ENCODE results near the gene KLHL3. TPM values are rescaled to one million over a fixed set of nuclear protein-coding genes. Genes with fewer than 3 reads are reported as not detected.
A peak's percentile ranks its signal among the peaks of the same experiment; 100 is the strongest.

KLHL3 gene
- total and polyA plus RNA-seq, 11 donors, result 8.3 to 77.6 (median 26.1) TPM

GRCh38 chr5:137708796-137709559 is 26.9 kb downstream of the KLHL3 start:
- no peak overlapping the region for H3K27ac ChIP-seq
- peaks cover 0 to 35% (median 9%) of the 10 kb centered on the region in 9 donors for H3K36me3 ChIP-seq
- peaks cover 0 to 28% (median 3%) of the 10 kb centered on the region in 12 donors for H3K4me1 ChIP-seq
- peaks cover 0 to 17% (median 6%) of the 10 kb centered on the region in 12 donors for H3K9me3 ChIP-seq
- no peak overlapping the region for H3K4me3 ChIP-seq
- ATAC-seq (peak in 1 of 4 donors; percentile 21), DNase-seq (peak in 1 of 5 donors; percentile 30)
- no peaks in the 10 kb centered on the region for H3K27me3 ChIP-seq
- 67 to 85% (median 78%) methylated on average over 3 of the region's 3 CpGs for WGBS, 4 donors
- intact Hi-C loops (cut with DNase I), result no loop called here
- TF ChIP-seq, protein P1, sequence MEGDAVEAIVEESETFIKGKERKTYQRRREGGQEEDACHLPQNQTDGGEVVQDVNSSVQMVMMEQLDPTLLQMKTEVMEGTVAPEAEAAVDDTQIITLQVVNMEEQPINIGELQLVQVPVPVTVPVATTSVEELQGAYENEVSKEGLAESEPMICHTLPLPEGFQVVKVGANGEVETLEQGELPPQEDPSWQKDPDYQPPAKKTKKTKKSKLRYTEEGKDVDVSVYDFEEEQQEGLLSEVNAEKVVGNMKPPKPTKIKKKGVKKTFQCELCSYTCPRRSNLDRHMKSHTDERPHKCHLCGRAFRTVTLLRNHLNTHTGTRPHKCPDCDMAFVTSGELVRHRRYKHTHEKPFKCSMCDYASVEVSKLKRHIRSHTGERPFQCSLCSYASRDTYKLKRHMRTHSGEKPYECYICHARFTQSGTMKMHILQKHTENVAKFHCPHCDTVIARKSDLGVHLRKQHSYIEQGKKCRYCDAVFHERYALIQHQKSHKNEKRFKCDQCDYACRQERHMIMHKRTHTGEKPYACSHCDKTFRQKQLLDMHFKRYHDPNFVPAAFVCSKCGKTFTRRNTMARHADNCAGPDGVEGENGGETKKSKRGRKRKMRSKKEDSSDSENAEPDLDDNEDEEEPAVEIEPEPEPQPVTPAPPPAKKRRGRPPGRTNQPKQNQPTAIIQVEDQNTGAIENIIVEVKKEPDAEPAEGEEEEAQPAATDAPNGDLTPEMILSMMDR (IDR thresholded peaks at IDR 0.05), result no peak
- no peak for TF ChIP-seq POLR2A (IDR thresholded peaks at IDR 0.05)

GRCh38 chr5:137708062-137708461 is 27.8 kb downstream of the KLHL3 start:
- H3K9me3 ChIP-seq, result peaks cover 0 to 9% (median under 1%) of the 10 kb centered on the region in 12 donors
- intact Hi-C loops (cut with DNase I), result no loop called here
- no peak for TF ChIP-seq POLR2A (IDR thresholded peaks at IDR 0.05)
- TF ChIP-seq, protein P1 (IDR thresholded peaks at IDR 0.05), result no peak
- DNase-seq, result peak in 1 of 5 donors; percentile 14
- no peaks in the 10 kb centered on the region for H3K27me3 ChIP-seq
- 94 to 100% (median 99%) methylated on average over 1 of the region's 1 CpG for WGBS, 4 donors
- H3K36me3 ChIP-seq, result peaks cover 0 to 30% (median 8%) of the 10 kb centered on the region in 9 donors
- no peak overlapping the region for H3K27ac ChIP-seq
- no peak overlapping the region for H3K4me3 ChIP-seq
- ATAC-seq, result peak in 3 of 4 donors; percentile 57 to 80 (median 60)
- H3K4me1 ChIP-seq, result peaks cover 0 to 28% (median 3%) of the 10 kb centered on the region in 12 donors

GRCh38 chr5:137706841-137707240 is 29.0 kb downstream of the KLHL3 start:
- intact Hi-C loops (cut with DNase I), result no loop called here
- H3K36me3 ChIP-seq, result peaks cover 0 to 37% (median 8%) of the 10 kb centered on the region in 9 donors
- DNase-seq (no peak), ATAC-seq (no peak)
- WGBS, 4 donors, result 66 to 83% (median 78%) methylated on average over 2 of the region's 2 CpGs
- no peaks in the 10 kb centered on the region for H3K9me3 ChIP-seq
- TF ChIP-seq, protein P1 (IDR thresholded peaks at IDR 0.05), result no peak
- no peak for TF ChIP-seq POLR2A (IDR thresholded peaks at IDR 0.05)
- H3K27ac ChIP-seq, result no peak overlapping the region
- peaks cover 0 to 23% (median 3%) of the 10 kb centered on the region in 12 donors for H3K4me1 ChIP-seq
- no peaks in the 10 kb centered on the region for H3K27me3 ChIP-seq
- no peak overlapping the region for H3K4me3 ChIP-seq

DNA sequence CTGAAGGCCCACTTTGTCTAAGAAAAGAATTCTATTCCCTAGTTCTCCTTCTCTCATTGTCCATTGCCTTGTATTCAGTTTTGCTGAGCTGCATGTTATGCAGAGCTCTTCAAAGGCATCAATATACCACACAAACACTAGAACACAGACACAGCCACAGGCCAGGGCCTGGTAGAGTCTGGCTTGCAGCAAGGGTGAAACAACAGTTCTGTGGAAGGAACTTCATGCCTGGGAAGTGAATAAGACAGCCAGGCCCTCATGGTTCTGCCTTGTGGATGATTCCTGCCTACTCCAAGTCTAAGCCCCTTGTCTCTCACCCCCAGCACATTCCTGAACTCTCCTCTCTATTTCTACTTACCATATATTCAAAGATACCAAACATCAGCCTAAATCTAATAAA is 30.8 kb downstream of the KLHL3 start:
- no peaks in the 10 kb centered on the region for H3K27me3 ChIP-seq
- no peak for ATAC-seq
- peaks cover 0 to 38% (median 8%) of the 10 kb centered on the region in 9 donors for H3K36me3 ChIP-seq
- TF ChIP-seq, protein P1 (IDR thresholded peaks at IDR 0.05), result no peak
- no peak for TF ChIP-seq POLR2A (IDR thresholded peaks at IDR 0.05)
- H3K4me3 ChIP-seq, result no peak overlapping the region
- intact Hi-C loops (cut with DNase I), result no loop called here
- no peak overlapping the region for H3K27ac ChIP-seq
- H3K9me3 ChIP-seq, result no peaks in the 10 kb centered on the region
- peaks cover 0 to 30% (median 5%) of the 10 kb centered on the region in 12 donors for H3K4me1 ChIP-seq
- no peak for DNase-seq
